HUDEP-2 (cell line): ENCODE measurements around the gene KLHL29.

Source experiments
- DNase-seq, 76 experiments: peaks; one replicate each; lab custom pipeline; 2025; ENCODE audit not compliant: unreplicated experiment in 76 of 76; lab: John Stamatoyannopoulos, UW

The KLHL29 gene

DNA sequence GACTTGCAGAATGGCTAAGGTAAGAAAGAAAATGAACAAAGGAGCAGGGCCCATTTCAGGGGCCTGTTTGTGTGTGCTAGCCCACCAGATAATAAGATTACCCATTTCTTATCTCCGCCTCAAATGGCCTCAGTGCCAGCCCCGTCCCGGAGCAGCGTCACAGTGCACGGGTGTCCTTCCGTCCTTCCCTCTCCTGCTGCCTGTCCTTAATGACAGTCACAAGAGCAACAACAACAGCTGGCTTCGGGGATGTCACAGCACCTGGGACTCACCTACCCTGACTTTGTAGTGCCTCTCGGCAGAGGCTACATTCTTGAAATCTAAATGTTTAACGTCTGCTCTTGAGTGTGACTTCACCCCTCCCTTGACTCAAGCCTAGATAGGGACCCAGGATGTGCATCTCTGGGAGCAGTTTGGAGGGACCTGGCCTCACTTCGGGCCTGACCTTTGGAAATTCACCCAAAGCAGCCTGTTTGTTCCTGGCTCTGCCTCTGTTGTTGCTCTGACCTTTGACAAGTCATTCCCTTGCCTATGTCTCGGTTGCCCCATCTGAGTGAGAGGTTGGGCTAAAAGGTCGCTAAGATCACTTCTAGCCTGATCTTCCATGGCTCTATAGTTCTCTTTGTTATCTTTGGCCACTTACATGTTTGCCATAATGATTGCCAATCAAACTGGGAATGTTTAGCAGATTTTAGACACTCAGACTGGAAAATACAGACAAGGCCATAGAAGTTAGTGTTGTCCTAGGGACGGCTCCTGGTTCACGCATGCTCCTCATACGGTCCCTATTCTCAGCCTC, 122.5 kb downstream of the KLHL29 start:
- no peak for DNase-seq

DNA sequence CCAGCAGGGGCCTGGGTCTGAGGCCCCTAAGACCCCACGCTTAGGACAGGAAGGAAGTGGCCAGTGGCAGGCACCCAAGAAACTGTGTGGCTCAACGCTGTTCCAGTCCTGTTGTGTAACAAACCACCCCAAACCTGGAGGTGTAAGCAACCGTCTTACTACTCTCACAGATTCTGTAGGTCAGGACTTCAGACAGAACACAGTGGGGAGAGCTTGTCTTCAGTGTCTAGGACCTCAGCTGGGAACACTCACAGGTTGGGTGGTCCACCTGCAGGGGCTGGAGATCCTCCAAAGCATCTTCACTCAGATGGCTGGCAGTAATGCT, 123.0 kb downstream of the KLHL29 start:
- no peak for DNase-seq

DNA sequence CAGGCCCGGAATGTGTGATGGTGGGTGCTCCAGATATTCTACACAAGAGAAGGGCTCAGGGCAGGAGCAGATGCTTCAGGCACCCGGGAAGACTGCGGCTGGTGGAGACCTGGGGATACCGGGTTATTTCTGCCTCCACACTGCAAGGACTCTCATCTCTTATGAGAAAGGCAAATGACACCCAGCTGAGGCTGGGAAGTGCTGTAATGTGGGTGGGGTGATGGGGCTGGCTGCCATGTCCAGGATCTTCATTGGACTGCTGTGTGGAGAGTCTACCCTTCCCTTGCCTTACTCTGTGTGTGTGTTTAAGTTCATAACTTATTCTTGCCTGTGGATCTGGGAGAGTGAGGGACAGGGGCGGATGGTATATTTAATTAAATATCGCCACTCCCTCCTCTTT, 124.1 kb downstream of the KLHL29 start:
- no peak for DNase-seq

DNA sequence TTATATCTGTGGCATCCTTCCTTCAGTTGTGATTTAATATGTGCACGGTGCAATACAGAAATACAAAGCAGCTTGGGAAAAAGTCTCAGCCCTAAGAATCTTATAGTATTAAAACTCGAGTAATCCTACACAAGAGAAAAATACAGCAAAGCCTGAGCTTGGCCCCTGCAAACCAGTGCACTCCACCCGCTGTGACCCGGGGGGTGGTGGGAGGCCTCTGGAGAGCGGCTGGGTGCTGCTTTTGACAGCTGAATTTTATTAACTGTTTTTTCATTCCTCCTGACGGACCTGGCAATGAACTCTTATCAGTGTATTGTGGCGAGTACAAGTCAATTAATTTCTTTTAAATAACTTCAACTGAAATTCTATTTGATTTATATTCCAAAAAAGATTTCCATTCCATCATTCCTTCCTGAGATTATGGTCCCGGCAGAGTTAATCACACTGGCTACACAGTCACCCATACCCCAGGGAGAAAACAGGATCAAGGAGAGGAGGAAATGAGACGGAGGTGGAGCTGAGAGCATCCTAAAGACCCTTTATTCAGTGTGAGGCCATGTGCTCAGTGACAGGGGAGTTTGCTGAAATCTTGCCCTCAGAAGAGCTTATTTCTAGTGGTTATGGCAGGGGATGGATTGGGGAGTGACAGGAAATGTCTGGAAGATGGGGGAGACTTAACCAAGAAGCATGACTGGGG, 124.8 kb downstream of the KLHL29 start:
- no peak for DNase-seq

DNA sequence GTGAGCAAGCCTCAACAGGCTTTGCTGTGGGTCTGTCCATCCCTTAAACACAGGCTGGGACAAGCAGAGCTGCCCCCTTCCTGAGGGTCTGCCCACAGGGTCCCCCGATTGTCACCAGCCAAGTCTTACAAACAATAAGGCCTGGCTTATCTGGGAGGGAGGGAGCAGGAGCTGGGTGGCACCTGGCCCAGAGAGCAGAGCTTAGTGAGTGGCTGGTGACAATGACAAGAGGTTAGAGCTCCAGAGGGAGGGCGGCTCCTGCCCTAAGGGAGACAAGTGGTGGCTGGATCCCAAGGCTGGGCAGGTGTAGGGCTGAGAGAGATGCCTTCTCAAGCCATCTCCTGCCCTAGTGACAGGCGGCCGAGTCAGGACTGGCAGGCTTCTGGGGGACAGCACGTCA, 125.5 kb downstream of the KLHL29 start:
- DNase-seq = no peak

DNA sequence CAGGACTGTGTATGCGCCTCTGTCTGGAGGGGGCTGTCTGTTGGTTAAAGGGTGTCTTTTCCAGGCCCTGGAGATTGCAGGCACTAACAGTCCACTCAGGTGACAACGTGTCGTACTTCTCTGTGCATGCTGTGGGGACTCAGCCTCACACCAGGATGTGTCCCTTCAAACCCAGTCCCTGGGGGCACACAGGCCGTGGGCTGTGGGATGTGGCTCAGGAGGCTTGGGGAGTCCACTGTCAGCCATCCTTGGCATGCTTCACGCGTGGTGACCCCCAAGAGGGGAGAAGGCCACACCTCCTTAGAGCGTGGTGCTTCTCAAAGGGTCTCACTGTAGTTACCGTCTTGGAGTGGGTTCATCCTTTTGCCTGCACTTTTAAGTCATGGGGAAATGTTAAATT, 127.8 kb downstream of the KLHL29 start:
- no peak for DNase-seq

DNA sequence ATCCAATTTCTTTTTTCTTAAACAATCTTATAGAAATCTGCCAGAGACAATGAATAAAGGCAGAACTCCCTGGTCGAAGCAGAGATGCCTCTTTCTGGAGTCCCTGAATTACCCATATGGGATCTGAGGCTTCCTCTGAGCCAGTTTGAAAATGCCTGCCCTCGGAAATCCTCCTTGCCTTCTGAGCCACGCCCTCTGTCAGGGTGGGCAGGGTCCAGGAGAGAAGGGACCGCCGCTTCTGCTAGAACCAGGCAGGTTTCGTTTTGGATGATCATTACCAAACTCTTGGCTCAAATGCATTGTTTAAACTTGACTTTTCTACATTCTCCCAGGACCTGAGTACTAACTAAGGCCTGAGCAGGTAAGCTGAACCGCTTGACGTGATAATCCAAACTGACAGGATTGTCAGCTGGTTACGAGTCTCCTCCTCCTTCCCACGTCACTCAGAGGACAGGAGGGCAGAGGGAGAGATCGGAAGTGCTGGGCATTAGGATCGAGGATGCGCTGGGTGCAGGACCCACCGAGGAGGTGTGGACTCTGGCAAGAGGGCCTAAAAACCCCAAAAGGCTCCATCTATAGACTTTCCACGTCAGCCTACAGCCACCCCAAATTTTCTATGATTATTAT, 128.4 kb downstream of the KLHL29 start:
- no peak for DNase-seq

DNA sequence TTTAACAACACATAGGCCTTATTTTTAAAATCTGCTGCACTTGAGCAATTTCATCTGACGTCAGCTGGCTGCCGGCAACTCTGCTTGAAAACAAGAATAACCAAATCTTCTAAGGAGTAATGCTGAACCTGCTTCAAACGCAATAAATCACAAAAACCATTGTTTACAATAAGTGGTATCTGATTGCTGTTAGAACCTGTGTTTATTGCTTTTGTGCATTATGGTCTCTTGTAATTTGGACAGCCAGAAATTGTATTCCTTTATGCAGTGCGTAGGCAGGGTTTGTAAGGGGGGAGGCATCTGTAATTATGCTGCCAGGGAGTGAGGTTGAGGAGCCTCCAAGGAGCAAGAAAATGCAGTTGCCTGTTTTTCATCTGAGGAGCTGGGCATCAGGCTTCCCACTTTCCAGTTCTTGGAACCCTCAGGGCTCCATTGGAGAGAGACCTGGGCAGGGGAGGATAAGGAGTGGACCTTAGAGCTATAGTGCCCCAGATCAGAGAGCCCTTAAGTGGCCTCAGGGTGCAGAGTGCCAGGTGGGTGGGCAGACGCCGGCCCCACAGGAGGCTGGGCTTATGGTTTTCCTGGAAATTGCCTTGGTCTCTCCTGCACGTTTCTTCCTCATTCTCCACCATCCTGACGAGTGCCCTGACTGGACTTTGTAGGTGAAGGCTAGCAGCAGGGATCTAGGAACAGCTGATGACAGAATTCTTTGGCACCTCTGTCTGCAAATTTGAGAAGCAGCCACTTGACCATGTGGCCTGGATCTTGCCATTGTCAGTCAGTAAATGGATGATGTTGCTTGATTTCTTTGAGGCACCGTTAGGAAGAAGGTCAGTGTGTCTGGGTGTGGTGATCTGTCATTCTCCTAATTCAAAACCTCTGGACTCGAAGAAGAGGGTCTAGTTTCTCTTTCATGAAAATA, 129.2 kb downstream of the KLHL29 start:
- no peak for DNase-seq

DNA sequence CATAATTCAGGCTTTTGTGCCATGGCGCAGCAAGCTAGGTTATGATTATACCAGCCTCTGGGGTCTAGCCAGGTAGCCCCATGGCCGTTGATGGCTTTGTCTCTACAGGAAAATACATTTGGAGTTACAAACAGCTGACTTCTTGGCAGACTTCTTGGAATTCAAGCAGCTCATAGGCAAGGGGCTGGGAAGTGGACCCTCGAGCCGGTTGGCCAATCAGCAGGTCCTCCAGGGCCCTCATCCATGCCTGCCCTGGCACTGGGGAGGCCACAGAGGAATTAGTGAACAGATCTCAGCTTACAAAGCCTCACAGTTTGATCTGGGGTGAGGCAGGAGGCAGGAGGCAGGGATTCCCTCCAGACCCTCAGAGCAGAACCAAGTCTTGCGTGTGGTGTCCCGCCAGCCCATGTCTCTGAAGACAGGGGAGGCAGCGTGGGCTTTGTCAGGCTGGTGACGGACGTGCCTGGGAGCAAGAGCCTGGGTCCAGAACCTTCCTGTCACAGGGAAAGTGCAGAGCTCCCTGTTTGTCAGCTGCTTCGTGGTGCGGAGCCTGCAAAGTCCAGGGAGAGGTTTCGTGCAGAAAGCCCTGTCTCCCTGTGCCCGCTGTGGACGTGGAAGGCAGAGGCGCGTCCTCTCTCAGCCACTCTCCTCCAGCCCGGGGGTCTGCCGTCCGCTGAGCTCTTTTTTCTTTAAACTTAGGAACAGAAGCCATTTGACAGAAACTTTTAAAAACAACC, 131.7 kb downstream of the KLHL29 start:
- no peak for DNase-seq

DNA sequence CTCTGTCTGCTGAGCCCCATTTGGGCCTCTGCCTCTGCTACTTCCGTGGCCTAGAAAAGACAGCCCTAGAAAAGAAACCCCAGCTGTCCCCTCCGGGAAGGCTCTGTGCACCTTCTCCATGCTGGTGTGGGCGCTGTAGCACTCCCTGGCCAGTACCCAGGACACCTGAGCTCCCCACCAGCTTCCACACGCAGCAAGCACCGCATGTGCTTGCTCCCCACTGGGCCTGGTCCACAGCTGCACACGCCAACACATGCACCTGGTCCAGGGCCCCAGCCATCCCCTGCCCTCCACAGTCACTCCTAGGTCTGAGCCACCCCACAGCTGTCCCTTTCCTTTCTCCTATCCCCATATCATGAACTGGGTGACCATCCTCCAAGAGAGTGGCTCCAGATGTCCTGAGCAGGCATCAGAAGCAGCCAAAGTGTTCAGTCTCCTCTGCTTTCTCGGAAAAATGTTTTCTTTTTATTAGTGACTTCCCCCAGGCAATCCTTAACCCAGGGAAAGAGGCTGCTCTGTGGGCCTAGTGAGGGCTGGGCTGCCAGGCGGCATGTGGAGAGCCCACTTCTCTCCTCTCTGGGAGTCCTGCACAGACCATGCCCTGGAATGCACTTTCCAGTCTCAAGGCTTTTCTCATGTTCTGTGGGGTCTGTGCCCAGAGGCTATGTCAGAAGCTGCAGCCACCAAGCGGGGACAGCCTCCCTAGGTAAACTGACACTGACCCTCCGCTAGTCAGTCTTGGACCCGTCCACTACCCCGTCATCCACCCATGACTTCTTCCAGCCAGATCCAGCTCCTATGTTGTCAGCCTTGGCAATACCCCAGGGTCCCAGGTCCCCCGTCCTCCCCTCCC, 133.7 kb downstream of the KLHL29 start:
- no peak for DNase-seq

DNA sequence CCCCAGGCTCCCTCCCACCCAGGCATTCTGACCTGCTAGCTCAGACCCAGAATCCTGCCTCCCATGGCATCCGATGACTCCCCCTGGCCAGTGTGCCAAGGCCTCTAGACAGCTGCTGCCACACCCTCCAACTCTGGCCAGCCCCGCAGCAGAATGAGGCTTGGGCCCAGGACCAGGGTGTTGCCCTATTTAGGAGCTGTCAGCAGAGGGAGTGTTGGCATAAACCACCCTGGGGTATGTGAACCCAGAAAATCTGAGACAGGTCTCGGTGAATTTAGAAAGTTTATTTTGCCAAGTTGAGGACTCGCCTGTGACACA, 134.3 kb downstream of the KLHL29 start:
- DNase-seq = peak in 3 of 76 experiments; percentile 3 to 25 (median 14)

DNA sequence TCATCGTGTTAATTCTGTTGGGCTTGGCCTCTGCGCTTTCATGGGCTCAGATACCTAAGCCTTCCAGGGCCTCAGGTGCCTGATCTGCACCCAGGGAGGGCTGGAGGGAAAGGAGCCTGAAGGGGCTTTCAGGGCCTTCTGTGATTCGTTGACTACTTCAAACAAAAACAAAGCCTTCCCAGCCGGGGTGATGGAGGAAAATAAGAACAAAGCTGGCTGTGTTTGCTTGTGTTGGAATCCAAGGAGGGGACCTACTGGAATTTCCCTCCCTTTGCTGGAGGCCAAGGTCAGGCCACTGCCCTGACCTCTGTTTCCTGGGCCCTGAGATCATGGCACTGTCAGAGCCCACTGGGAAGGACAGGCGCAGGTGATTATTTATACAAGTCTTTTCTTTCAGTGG, 135.3 kb downstream of the KLHL29 start:
- no peak for DNase-seq

DNA sequence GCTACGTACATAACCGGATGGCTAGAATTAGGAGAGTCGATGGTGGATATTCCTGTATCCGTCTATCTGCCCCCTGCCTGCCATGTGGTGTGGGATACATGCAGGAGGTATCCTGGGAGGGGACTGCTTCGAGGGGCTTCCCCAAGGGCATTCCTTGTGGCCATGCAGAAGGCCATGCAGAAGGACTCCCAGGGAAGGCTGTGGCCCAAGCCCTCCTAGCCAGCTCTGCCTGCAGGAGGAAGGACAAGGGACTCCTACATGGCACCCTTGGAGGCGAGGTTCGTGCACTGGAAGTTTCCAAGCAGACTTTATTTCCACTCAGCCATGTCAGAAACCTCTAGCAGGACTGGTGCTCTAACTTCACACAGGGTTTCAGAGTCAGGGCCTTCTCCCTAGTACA, 136.1 kb downstream of the KLHL29 start:
- no peak for DNase-seq

DNA sequence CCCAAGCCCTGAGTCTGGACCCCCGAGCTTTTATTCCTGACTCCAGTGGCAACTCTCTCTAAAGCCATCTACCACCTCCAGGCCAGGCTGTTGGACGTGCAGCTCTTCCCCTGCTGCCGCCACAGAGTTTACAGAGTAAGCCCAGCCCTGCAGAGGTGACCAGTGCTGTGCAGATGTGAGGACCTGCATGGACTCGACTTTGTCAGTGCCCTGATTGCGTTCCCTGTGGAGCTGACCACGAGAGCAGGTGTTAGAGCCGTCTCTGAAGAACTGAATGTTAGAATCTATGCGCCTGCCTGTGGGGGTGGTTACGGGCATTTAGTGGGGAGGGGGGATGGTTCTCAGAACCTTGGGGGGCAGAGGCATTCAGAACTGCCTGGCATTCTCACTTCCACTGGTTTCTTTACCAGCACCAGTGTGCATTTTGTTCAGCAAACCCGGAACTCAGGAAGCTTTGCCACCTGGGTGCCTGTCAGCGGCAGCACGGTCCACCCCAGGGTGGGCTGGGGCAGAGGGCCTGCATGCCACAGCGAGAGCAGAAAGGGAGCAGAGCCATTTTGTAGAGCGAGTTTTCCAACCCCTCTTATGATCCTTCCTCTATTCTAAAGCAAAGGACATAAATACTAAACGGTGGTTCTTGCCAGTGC, 137.9 kb downstream of the KLHL29 start:
- no peak for DNase-seq

DNA sequence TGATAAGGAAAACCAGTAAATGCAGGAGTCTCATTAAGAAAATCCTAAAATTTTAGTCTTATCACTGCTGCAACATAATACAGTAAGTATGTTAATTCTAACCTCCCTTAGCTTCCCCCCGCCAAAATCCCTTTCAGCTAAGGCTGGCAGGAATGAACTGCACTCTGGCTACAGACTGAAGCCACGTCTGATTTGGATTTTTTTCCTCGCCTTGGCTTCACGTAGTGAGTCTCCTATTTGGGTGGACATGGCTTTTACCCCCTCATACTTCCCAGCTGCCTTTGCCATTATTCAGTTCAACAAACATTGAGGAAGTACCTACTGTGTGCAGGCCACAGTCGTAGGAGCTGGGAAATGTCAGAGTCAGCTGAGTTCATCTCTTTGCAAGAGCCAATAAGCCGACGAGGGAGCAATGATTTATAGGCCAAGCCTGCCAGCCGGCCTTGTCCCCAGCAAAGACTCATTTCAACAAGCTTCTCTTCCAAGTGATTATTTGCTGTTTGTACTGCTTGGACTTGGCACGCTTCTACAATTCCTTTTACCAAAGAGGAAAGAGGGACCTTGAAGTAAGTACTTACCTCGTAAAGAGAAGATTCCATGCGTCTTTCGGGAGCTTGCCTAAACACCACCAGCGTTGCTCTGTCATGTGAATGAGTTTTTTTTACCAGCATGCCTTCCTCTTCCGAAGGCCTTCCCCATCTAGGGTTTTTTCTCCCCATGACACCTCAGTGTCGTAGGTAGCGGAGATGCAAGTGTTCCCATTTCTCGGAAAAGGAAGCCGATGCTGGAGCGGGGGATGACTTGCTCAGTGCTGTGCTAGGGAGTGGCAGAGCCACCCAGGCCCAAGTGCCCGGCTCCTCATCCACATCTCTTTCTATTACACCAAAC, 138.6 kb downstream of the KLHL29 start:
- no peak for DNase-seq

DNA sequence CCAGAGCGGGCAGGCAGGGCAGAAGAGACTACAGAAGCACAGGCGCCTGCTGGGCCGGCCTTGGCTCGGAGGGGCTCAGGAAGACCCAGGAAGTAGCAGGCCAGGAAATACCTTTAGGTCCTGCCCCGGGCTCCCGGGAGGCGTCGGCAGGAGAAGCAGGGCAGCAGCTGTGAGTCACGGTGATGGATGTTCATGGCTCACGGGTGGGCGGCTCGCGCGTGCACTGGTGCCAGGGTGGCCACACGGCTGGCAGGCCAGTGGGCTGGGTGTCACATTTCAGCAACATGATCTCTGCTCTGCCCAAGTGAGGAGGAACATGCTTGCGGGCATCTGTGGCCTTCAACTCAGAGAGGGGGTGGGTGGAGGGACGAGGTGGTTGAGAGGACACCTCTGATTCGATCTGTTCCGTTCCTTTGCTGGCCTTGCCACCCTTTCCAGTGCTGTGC, 139.3 kb downstream of the KLHL29 start:
- no peak for DNase-seq

DNA sequence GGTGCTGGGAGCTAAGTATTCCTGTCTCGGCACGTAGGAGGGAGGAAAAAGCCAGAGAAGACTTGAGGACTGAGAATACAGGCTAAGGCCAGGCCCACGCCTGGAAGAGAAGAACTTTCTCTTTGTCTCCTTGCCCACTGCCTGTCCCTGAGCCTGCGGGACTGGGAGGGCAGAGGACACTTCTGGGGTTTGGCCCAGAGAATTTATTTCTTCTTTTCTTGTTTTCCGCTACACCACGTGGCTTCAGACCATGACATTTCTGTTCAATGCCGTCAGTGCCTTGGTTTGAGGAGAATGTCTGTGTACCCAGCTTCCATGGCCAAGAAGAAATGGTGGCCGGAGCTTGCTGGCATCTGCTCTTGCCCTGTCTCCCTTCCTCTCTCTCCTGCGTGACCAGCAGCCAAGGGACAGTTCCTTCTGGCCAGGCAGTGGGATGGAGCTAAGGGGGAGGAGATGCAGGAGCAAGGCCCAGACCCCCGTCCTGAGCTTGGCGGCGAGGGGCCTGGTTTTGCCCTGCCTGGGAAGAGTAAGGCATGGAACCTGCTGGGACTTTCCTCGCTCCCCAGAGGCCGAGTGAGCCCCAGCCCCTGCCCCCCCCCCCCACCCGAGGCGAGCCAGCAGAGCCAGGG, 140.3 kb downstream of the KLHL29 start:
- no peak for DNase-seq

DNA sequence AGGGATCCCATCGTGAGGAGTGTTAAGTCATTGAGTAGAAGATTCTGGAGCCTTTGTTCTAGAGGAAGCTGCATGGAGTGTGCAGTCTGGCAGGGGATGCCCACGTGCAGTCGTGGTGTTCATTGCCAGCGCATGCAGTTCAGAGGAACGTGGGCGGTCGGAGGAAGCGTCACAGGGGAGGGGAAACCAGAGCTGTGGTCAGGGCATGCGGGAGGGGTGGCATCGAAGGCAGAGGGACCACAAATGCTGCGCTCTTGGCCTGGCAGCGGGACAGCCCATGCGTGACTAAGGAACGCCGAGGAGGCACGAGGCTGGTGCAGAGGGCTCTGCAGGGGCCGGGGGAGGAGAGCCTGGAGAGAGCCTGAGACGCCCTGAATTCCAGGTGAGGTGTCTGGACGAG, 141.1 kb downstream of the KLHL29 start:
- DNase-seq = no peak
